ENCODE data around the gene HOXC4. TPM values are rescaled to one million over a fixed set of nuclear protein-coding genes. Genes with fewer than 3 reads are reported as not detected.
A peak's percentile ranks its signal among the peaks of the same experiment; 100 is the strongest.
"Not testable (repeated sequence)": the region's sequence is repeated elsewhere in the genome, so short reads cannot be mapped to it uniquely, and the experiment has no call there.

Gene HOXC4
- total RNA-seq, 1 experiment from 2014 or later: not detected

DNA sequence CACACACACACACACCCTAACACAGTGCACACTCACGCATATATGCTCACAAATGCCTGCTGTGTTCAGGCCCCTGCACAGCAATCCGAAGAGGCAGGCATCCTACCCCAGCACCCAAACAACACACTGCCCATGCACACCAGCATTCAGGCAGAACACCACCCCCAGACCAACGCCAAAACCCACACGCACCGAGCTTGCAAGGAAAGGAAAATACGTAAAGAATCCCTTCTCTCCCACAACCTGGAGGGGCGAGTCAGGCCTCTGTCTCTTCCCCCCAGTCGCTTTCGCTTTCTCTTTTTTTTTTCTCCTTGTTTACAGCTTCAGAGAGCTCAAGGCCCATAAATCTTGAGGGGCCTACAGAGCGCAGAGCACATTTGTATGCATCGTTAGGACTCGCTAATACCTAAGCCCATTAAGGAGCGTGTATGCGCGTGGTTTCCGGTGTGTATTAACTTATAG lies 27.4 kb downstream of the HOXC4 start:
- not testable (repeated sequence) for H2BK15ac ChIP-seq (ENCODE audit: low read depth, low read length); H3K14ac ChIP-seq (ENCODE audit: insufficient read depth, low read length); DNase-seq; H3K23ac ChIP-seq (ENCODE audit: insufficient read length, low read depth, low read length); H3K4ac ChIP-seq (ENCODE audit: low read depth, low read length); H3K79me1 ChIP-seq (ENCODE audit: insufficient read depth, low read depth, low read length, poor library complexity, severe bottlenecking); H3K27ac Mint-ChIP-seq; H4K5ac ChIP-seq (ENCODE audit: insufficient read length, low read depth, low read length); H2BK20ac ChIP-seq (ENCODE audit: low read depth, low read length, poor library complexity, severe bottlenecking); H3K18ac ChIP-seq (ENCODE audit: insufficient read length, low read depth, low read length); H2AFZ ChIP-seq (ENCODE audit: low read length); H2BK12ac ChIP-seq (ENCODE audit: insufficient read length, low read depth, low read length); H3T11ph ChIP-seq (ENCODE audit: low read length); H4K91ac ChIP-seq (ENCODE audit: insufficient read length, low read depth, low read length); H3K4me1 ChIP-seq (ENCODE audit: insufficient read depth, low read length); H2AK5ac ChIP-seq (ENCODE audit: insufficient read length, low read length); H3K56ac ChIP-seq (ENCODE audit: insufficient read length, low read depth, low read length); H3K79me2 ChIP-seq (ENCODE audit: insufficient read depth, low read length); H3K27ac ChIP-seq (ENCODE audit: insufficient read length, low read depth, low read length); H2BK5ac ChIP-seq (ENCODE audit: insufficient read length, low read length); H4K8ac ChIP-seq (replicated peaks; ENCODE audit: insufficient read length, low read depth, low read length); H3K23me2 ChIP-seq (ENCODE audit: insufficient read length, low read depth, low read length, poor library complexity, severe bottlenecking); H3K36me3 Mint-ChIP-seq (ENCODE audit: insufficient read depth in 1 of 3, low read depth in 3 of 3); H4K20me1 ChIP-seq (ENCODE audit: control insufficient read depth, insufficient read depth, insufficient read length); H3K9me3 ChIP-seq (ENCODE audit: control insufficient read depth, low read depth, low read length); H2BK120ac ChIP-seq (ENCODE audit: low read depth, low read length, poor library complexity, severe bottlenecking); H3K9ac ChIP-seq (ENCODE audit: extremely low read depth, insufficient read length, low read length)
- Mint-ChIP-seq H3K9me3 (peaks cover 2 to 18% of the 10 kb centered on the region in 2 experiments; a peak in 4 of 5 replicates), H3K27me3 (ENCODE audit: low read depth) (peaks cover 96% of the 10 kb centered on the region), H3K4me3 (peak overlapping the region in 1 of 2 experiments; percentile 64; a peak in 2 of 5 replicates), H3K4me1 (peaks cover 36 to 47% of the 10 kb centered on the region in 2 experiments)
- no CpG with 5 or more reads among the region's 16 CpGs for WGBS (ENCODE audit: extremely low coverage, insufficient read length, low lambda C conversion rate)
- H3K27me3 ChIP-seq (ENCODE audit: insufficient read depth, low read length): peaks cover 79% of the 10 kb centered on the region
- peak overlapping the region; percentile 25 for H3K4me2 ChIP-seq (ENCODE audit: insufficient read depth, insufficient read length, low read length)

DNA sequence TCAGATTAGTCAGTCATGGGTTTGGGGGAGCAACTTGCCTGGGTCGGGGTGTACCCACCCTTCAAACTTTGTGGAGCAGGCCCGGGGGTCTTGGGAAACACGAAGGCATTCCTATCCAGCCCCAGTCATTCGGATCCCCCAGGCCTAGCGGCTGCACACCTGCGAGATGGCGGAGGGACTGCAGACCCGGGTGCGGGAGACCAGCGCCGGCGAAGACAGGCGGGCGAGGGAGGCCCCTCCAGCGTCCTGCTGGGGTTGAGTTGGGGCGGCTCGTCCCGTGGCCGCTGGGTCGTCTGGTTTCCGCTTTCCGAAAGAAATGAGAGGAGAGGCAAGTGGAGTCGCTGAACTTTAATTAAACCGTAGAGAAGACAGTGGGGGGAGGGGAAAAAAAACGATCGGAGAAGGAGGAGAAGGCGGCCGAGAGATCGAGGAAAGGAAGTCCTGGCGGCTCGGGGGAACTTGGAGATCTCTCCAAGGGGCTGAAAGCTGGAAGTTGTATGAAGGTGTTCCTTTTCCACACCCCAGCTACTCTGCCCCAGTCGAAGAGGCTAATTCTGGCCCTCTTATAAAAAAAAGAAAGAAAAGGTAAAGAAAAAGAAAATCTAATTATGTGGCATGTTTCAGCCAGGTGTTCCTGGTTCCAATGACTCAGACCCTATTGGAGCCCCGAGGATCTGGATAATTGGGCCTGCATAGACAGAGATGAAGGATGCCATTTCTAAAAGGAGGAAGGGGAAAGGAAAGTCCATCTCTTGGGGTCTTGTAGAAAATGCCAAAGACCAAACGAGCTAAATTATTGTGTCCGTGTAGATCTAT lies 28.2 kb downstream of the HOXC4 start:
- not testable (repeated sequence) for H3K27ac Mint-ChIP-seq

More for the DNA sequence above, 28.2 kb downstream of the HOXC4 start:
- H3K4me1 ChIP-seq (ENCODE audit: insufficient read depth, low read length); H2BK5ac ChIP-seq (ENCODE audit: insufficient read length, low read length); H3K36me3 Mint-ChIP-seq (ENCODE audit: insufficient read depth in 1 of 3, low read depth in 3 of 3); H4K20me1 ChIP-seq (ENCODE audit: control insufficient read depth, insufficient read depth, insufficient read length); DNase-seq; H4K91ac ChIP-seq (ENCODE audit: insufficient read length, low read depth, low read length); H3K56ac ChIP-seq (ENCODE audit: insufficient read length, low read depth, low read length); H3K23ac ChIP-seq (ENCODE audit: insufficient read length, low read depth, low read length); H4K8ac ChIP-seq (replicated peaks; ENCODE audit: insufficient read length, low read depth, low read length); H3K27ac ChIP-seq (ENCODE audit: insufficient read length, low read depth, low read length); H3K18ac ChIP-seq (ENCODE audit: insufficient read length, low read depth, low read length); H2BK15ac ChIP-seq (ENCODE audit: low read depth, low read length); H4K5ac ChIP-seq (ENCODE audit: insufficient read length, low read depth, low read length); H3K9me3 ChIP-seq (ENCODE audit: control insufficient read depth, low read depth, low read length); H2BK12ac ChIP-seq (ENCODE audit: insufficient read length, low read depth, low read length); H3K9ac ChIP-seq (ENCODE audit: extremely low read depth, insufficient read length, low read length); H2BK120ac ChIP-seq (ENCODE audit: low read depth, low read length, poor library complexity, severe bottlenecking); H2AFZ ChIP-seq (ENCODE audit: low read length); H3K4ac ChIP-seq (ENCODE audit: low read depth, low read length); H3T11ph ChIP-seq (ENCODE audit: low read length); H3K79me2 ChIP-seq (ENCODE audit: insufficient read depth, low read length); H3K14ac ChIP-seq (ENCODE audit: insufficient read depth, low read length); H2BK20ac ChIP-seq (ENCODE audit: low read depth, low read length, poor library complexity, severe bottlenecking); H3K79me1 ChIP-seq (ENCODE audit: insufficient read depth, low read depth, low read length, poor library complexity, severe bottlenecking); H2AK5ac ChIP-seq (ENCODE audit: insufficient read length, low read length); H3K23me2 ChIP-seq (ENCODE audit: insufficient read length, low read depth, low read length, poor library complexity, severe bottlenecking): not testable (repeated sequence)
- H3K27me3 ChIP-seq (ENCODE audit: insufficient read depth, low read length): peaks cover 85% of the 10 kb centered on the region
- peak overlapping the region; percentile 30 for H3K4me2 ChIP-seq (ENCODE audit: insufficient read depth, insufficient read length, low read length)
- Mint-ChIP-seq H3K4me1 (peaks cover 30 to 41% of the 10 kb centered on the region in 2 experiments), H3K27me3 (ENCODE audit: low read depth) (peaks cover 97% of the 10 kb centered on the region), H3K4me3 (peak overlapping the region; percentile 38 to 64; a peak in 4 of 5 replicates), H3K9me3 (peaks cover 2 to 18% of the 10 kb centered on the region in 2 experiments; a peak in 4 of 5 replicates)
- WGBS (ENCODE audit: extremely low coverage, insufficient read length, low lambda C conversion rate): no CpG with 5 or more reads among the region's 35 CpGs

All from H9 (cell line).